CD4-positive, alpha-beta T cell treated with Interleukin-2 at 100 ng/mL for 4 hours (primary cell): ENCODE data around the gene ITPRIP.

Source experiments
- DNase-seq: peaks from one replicate; pipeline ENCODE4 v3.0.0-alpha.2; 2020; ENCODE audit warnings: low spot score

Gene ITPRIP

DNA sequence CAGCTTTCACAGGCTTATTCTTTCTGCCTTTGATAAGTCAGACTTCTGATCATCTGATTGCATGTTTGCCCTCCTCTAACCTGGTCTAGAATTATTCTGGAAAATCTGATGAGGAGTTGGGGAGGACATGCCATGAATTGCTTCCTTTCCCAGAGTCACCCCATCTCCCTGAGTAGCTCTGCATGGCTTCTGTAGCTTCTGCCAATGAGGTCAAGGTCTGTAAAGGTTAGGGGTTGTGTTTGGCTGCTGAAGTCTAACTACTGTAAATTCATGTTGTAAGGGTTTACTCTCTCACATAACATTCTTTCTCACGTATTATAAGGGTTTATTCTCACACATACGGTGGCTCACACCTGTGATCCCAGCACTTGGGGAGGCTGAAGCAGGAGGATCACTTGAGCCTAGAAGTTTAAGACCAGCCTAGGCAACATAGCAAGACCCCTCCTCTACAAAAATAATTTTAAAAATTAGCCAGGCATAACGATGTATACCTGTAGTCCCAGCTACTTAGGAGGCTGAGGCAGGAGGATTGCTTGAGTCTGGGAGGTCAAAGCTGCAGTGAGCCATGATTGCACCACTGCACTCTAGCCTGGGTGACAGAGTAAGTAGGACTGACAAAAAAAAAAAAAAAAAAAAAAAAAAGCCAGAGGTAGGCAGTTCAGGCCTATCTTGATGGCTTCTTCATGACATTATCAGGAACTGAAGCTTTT is 58.6 kb downstream of the ITPRIP start:
- DNase-seq: no peak

DNA sequence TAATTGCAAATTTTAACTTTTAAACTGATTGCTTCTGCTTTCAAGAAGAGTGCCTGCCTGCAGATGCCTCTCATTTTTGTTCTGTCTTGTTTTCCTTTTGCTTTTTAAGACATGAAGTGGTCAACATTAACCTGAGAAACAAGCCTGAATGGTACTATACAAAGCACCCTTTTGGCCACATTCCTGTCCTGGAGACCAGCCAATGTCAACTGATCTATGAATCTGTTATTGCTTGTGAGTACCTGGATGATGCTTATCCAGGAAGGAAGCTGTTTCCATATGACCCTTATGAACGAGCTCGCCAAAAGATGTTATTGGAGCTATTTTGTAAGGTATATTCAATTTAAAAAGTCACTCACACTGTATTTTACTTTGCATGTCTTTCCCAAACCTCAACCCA is 60.5 kb downstream of the ITPRIP start:
- DNase-seq: no peak

DNA sequence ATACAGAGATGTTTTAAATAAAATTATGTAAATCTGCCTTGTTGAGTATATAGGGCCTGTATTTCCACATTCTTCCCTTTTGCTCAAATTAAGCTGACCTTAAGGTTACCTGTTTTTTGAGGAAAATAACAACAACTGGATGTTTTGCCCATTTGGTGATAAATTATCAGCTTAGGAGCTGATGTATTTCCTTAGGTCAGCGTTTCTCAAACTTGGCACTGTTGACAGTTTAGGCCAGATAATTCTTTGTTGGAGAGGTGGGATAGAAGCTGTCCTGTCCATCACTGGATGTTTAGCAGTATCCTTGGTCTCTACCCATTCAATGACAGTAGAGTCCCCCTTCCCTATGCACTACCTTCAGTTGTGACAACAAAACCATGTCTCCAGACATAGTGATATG is 62.1 kb downstream of the ITPRIP start:
- no peak for DNase-seq

DNA sequence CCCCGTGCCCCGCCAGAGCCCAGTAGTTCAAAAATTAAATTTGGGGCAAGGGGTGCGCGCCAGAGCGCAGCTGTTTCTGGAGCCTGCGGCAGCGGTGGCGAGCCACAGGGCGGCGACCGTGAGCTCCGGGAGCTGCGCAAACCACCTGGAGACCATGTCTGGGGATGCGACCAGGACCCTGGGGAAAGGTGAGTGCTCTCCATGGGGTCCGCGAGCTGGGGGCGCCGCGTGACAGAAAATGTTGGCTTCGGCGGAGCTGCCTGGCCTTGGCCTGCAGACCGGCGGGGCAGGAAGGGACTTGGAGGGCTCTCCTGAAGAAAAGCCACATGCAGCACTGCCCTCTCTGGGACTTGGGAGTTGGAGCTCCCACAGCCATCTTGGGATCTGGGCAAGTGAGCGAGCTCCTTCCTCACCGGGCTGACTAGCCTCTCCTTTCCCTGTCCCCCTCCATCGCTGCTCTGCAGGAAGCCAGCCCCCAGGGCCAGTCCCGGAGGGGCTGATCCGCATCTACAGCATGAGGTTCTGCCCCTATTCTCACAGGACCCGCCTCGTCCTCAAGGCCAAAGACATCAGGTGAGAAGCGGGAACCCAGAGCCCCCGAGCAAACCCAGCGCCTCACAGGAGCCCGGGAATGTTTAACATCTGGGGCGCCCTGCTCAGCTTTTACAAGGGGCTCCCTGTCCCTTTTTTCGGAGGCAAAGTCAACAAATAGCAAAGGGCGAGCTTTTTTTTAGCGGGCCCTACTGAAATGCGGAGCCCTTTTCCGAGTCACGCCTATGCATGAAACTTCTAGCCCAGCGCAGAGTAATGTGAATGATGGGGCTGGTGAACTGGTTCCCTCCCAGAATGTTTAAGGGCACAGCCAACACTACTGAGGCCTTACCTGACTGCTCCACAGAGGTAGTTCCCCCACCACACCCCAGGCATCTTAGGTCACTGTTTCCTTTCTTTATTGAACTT is 63.2 kb downstream of the ITPRIP start:
- peak; percentile 40 for DNase-seq

DNA sequence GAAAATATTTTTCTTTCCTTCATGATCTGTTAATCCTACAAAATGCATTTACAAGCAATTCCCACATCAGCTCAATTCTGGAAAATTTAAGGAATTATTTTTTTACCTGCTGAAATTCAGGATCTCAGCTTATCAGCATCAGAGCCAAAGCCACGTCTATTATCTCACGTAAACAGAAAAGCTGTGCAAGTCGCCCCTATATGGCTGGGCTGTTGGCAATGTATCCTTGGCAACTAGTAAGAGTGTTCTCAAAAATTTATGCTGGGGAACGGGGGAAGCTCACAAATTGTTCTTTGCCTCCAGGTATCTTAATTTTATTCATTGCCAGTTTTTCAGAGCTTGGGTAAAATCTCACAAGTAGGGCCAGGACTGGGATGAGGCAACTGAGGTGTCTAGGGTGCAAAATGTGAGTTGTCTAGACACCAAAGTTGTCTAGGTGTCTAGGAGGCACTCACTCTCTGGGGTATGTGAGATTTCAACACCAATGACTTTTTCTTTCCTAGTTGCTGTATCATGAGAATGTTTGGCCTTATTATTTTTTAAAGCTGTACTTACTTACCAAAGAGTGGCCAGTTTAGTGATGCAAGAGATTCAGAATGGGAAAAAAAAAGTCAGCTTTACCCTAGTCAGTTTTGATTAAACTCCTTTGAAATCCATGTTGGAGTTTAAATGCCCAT is 64.2 kb downstream of the ITPRIP start:
- DNase-seq: no peak

DNA sequence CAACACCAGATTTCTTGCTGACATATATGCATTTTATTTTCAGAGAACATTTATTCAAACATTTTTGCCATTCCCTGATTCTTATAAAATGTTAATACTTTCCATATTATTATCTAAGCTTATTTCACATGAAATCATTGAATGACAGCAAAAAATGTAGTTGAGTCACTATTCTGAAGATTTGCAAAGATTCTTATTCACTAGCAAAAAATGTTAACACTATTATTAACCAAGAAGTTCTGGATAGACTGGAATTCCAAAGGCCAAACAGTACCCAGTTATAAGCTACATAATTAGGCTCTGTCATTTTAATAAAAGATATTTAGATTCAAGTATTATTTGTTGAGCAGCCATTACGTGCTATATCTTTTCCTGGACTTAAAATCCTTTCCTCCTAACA is 65.0 kb downstream of the ITPRIP start:
- no peak for DNase-seq

DNA sequence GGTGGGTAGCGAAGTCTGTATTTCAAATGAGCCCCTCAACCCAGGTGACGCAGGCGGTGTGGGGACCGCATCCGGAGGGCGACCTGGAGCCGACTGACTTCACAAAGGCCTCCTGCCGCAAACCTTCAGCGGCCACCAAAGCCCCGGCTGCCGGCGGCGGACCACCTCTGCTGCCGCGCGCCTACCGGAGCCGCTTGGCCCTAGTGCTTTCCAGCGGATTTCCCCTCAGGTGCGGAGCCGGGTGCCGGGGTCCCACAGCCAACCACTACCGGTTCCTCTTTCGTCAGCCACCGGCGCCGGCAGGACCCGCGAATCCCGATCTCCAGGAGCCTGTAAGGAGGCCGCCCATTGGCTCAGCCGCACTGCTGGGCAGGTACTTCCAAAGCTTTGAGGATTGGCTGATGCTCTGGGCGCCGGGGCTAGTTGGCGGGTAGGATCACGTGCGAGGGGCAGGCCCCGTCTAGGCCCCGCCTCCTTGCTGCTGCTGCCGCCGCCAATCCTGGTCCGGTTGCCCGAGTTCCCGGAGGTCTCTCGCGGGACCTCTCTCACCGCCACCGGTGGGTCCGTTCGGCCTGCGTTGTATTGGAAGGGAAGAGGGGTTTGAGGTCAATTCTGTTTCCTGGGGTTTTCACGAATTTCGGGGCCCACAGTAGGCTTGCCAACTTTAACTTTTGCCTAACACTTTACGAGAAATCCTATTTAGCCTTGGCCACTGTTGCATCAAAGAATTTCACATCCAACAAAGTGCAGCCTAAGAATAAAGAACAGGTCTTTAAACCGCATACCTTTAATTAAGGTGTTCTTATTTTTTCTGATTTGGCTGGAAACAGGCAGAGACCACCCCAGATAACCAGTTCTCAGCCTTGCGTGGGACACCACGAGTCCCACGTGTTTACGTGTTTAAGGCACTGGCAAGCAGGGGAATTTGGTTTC is 69.3 kb downstream of the ITPRIP start, which contains the start of gene GSTO2:
Gene GSTO2, plus strand, starts transcription at position 472 of the 933 bp plus-strand sequence. CDS start 5,732 bp downstream, outside the sequence.
- peak; percentile 99 for DNase-seq

DNA sequence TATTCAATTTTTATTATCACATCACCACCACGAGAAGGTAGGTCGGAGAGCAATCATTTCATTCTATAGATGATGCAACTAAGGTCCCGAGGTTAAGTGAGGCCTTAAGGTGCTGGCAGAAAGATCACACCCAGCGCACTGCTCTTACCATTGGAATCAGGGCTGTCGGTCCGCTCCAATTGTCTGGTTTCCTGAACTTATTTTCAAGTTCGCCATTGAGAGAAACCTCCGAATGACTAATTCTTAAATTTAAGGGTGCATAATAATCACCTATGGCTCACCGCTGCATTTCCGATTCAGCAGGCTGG is 69.9 kb downstream of the ITPRIP start:
- DNase-seq: no peak

DNA sequence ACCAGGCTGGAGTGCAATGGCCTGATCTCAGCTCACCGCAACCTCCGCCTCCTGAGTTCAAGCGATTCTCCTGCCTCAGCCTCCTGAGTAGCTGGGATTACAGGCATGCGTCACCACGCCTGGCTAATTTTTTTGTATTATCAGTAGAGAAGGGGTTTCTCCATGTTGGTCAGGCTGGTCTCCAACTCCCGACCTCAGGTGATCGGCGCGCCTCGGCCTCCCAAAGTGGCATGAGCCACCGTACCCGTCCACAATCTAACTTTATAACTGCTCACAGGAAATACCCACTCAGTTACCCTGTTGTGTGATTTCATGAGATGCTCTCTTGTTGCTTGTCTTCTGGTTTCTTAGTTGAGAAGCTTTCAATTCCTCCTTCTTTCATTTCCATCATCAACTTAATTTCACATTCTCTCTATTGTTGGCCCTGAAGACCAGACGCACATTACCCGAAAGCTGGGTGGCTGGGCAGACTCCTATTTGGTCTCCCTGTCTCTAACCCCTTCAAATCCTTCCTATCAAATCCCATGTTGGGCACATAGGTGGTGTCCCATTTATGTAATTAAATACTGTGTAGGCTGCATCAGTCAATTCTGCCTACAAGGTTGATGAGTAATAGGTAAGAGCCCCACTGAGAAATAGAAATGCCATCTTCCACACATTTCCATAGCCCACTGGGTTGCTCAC is 70.4 kb downstream of the ITPRIP start:
- DNase-seq: no peak

DNA sequence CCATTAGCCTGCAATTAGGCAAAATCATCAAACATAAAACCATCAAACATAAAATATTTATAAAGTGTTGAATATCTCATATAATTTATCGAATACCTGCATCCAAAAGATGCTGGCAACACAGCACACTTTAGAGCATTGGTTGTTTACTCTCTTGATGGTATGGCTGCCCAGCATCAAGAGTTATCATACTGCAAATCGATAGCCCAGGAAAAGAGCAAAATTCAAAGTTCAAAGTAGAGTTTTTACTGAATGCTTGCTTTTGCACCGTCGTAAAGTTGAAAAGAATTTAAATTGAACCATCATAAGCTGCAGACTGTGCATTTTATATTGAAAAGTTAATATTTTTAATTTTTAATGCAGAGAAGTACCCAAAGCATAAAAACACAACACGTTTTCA is 73.5 kb downstream of the ITPRIP start:
- DNase-seq: no peak

DNA sequence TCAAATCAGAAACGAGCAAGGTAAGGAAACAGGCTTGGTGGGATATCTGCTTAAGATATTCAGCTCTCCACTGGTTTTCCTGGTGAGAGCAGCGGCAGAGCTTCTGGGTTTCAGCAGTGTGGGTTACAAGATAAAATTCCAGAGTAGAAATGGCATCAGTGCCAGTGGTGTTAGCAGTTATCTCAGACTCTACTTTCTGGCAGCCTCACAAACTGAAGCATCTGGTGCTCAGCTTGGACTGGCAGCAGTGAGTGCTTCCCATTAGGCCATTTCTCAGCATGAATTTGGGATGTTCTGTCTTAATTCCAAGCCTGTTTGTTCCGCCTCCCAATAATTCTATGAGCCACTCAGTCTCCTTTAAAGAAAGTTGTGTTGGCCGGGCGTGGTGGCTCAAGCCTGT is 76.2 kb downstream of the ITPRIP start:
- no peak for DNase-seq

DNA sequence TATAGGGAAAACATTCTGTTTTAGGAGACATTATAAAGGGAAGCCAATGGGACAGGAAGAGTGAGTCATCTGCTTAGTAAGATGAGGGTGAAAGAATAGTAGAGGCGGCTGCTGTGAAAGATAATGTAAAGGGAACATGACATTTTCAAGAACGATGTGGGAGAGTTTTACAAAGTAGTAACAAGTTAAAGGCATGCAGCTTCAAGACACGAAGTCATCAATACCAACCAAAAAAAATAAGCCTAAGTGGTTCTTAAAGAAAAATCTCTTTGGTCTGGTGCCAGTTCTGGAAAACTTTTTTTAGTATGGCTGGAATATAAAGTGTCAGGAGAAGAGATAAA is 77.5 kb downstream of the ITPRIP start:
- peak; percentile 45 for DNase-seq

DNA sequence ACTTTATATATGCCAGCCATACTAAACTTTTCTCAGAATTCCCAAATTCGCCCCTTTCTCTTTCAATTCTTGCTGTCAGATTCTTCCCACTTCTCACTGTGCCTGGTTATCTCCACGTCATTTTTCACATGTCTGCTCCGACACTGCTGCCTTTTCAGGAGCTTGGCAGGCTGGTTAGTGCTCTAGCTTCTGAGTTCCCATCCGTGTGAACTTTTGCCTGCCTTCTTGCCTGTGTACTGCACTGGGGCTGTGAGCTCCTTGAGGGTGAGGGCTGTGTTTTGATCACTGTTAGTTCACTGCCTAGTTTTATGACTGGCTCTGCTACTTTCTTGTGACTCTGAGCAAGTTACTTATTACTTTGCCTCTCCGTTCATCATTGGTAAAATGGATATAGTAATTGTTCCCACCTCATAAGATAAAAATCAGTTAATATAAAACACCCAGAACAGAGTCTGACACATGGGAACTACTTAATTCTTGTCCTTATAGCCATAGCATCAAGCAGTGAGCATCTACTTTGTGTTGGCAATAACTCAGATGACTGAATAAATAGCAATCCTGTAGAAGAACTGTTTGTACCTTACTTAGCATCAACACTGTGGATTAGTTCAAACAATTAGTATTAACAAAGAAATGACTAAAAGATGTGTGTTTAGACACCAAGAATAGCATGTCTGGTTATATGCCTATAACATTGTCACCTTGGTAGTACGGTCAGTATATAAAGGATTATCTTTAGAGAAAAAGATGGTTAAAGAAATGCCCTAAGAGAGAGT is 78.1 kb downstream of the ITPRIP start:
- no peak for DNase-seq
